Gastrocnemius medialis (tissue), 4 donors: Measurements from ENCODE around the gene DGCR2. TPM values are rescaled to one million over a fixed set of nuclear protein-coding genes. Genes with fewer than 3 reads are reported as not detected.

Source experiments
- ATAC-seq, 2 donors: fragments of 150-250 bp; one replicate each; pipeline ENCODE4 v1.9.1; 2016
- DNase-seq, 2 donors: peaks; one replicate each; pipeline ENCODE4 v3.0.0-alpha.2; 2019
- H3K27ac ChIP-seq, 4 donors: fragments of 200-600 bp; sonication (generic); 1 replicate in 1 of 4; 2 replicates in 3 of 4; pipeline ENCODE4 v1.5.1; 2016 to 2018; ENCODE audit warnings: mild to moderate bottlenecking in 2 of 4, moderate library complexity in 1 of 4
- H3K27me3 ChIP-seq, 3 donors: fragments of 200-600 bp; sonication (generic) in 2 of 3; 1 replicate in 1 of 3; 2 replicates in 2 of 3; pipeline versions ENCODE4 v1.5.1 to v1.6.0; 2016 to 2019; ENCODE audit warnings: mild to moderate bottlenecking in 1 of 3, moderate library complexity in 1 of 3
- H3K36me3 ChIP-seq, 2 donors: fragments of 200-600 bp; sonication (generic) in 1 of 2; one replicate each; pipeline ENCODE4 v1.5.1; 2017 to 2018
- H3K4me1 ChIP-seq, 2 donors: fragments of 200-600 bp; sonication (generic) in 1 of 2; one replicate each; pipeline ENCODE4 v1.5.1; 2016 to 2017; ENCODE audit warnings: mild to moderate bottlenecking in 2 of 2
- H3K4me3 ChIP-seq, 4 donors: fragments of 200-600 bp; sonication (generic) in 3 of 4; 1 replicate in 1 of 4; 2 replicates in 3 of 4; pipeline ENCODE4 v1.5.1; 2016 to 2019; ENCODE audit warnings: mild to moderate bottlenecking in 2 of 4
- H3K9me3 ChIP-seq, 3 donors: fragments of 200-600 bp; sonication (generic) in 2 of 3; 1 replicate in 1 of 3; 2 replicates in 2 of 3; pipeline ENCODE4 v1.5.1; 2016 to 2019
- POLR2A ChIP-seq, 2 donors: fragments of 450-650 bp; IDR thresholded peaks; one replicate each; pipeline ENCODE4 v1.6.1; 2017; ENCODE audit warnings: antibody characterized with exemption in 2 of 2, mild to moderate bottlenecking in 2 of 2, moderate library complexity in 2 of 2
- in situ Hi-C, 4 donors: fragments of 200-750 bp; cut with MboI; loops; one replicate each; pipeline versions ENCODE4 v1.15.0 to v1.8.0; 2017; ENCODE audit warnings: low sequenced_read_pairs in 4 of 4
- intact Hi-C: fragments of 100-400 bp; cut with DNase I; formaldehyde crosslinking; loops from one replicate; pipeline ENCODE4 v1.15.1; 2023; ENCODE audit warnings: low total_unique reads
- total RNA-seq, 4 donors: library from RNA; depleted of rRNA; stranded (reverse); fragments of >200 nt; gene quantifications; one replicate each; pipeline versions ENCODE4 v1.1.0 to v1.2.3, GENCODE V29; 2016
- TF ChIP-seq, protein P1 (sequence below), 5 experiments: fragments of 450-650 bp in 3 of 5; fragments of 200-600 bp in 2 of 5; sonication (generic) in 2 of 5; IDR thresholded peaks in 4 of 5; conservative IDR thresholded peaks in 1 of 5; 1 replicate in 4 of 5; 2 replicates in 1 of 5; pipeline ENCODE4 v1.5.1; 2016 to 2019; ENCODE audit warnings: antibody characterized with exemption in 5 of 5, mild to moderate bottlenecking in 3 of 5, moderate library complexity in 3 of 5

The DGCR2 gene
- total RNA-seq, 4 donors from 2014 or later = 30.0 to 72.7 (median 43.5) TPM

DNA sequence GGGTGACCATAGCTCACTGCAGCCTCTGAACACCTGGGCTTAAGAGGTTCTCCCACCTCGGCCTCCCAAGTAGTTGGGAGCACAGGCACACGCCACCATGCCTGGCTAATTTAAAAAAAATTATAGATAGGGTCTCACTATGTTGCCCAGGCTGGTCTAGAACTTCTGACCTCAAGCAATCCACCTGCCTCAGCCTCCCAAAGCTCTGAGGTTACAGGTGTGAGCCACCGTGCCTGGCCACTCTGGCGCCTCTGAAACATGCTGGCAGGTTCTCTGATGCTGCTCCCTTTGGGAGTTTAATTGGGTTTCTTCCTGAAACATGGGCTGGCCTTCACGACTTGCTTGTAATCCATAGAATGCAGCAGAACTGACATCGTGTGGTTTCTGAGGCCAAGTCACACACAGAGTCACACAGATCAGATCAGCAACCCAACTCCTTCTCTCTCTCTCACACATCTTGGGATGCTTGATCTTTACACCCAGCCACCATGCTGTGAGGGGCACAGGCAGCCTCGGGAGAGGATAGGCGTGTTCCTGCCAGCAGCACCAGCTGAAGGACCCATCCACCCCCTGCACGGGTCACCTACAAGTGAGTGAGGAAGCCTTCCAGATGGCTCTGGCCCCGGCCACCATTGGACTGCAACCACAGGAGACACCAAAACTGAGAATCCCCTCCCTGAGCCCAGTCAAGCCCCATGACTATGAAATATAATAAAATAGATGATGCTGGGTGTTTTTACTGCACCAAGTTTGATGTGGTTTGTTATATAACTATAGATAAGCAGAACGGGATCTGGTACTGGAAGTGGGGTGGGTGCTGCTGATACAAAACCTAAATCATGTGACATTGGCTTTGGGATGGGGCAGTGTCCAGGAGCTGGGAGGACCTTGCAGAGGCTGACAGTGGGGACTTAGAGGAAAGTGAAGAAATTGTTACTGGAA is 31.0 kb upstream of the DGCR2 start:
- Histone ChIP-seq H3K4me1 (peaks cover 0 to 6% of the 10 kb centered on the region in 2 donors), H3K9me3 (no peaks in the 10 kb centered on the region), H3K27me3 (peaks cover 43 to 51% (median 48%) of the 10 kb centered on the region in 3 donors), H3K36me3 (no peaks in the 10 kb centered on the region), H3K4me3 (no peak overlapping the region), H3K27ac (no peak overlapping the region)
- in situ Hi-C loops = no loop called here
- DNase-seq (no peak), ATAC-seq (no peak)
- TF ChIP-seq, protein P1, sequence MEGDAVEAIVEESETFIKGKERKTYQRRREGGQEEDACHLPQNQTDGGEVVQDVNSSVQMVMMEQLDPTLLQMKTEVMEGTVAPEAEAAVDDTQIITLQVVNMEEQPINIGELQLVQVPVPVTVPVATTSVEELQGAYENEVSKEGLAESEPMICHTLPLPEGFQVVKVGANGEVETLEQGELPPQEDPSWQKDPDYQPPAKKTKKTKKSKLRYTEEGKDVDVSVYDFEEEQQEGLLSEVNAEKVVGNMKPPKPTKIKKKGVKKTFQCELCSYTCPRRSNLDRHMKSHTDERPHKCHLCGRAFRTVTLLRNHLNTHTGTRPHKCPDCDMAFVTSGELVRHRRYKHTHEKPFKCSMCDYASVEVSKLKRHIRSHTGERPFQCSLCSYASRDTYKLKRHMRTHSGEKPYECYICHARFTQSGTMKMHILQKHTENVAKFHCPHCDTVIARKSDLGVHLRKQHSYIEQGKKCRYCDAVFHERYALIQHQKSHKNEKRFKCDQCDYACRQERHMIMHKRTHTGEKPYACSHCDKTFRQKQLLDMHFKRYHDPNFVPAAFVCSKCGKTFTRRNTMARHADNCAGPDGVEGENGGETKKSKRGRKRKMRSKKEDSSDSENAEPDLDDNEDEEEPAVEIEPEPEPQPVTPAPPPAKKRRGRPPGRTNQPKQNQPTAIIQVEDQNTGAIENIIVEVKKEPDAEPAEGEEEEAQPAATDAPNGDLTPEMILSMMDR (IDR thresholded peaks at IDR 0.05 in 4 of 5, conservative IDR thresholded peaks at IDR 0.05 in 1 of 5) = no peak
- no peak for TF ChIP-seq POLR2A (IDR thresholded peaks at IDR 0.05)
- intact Hi-C loops = no loop called here

DNA sequence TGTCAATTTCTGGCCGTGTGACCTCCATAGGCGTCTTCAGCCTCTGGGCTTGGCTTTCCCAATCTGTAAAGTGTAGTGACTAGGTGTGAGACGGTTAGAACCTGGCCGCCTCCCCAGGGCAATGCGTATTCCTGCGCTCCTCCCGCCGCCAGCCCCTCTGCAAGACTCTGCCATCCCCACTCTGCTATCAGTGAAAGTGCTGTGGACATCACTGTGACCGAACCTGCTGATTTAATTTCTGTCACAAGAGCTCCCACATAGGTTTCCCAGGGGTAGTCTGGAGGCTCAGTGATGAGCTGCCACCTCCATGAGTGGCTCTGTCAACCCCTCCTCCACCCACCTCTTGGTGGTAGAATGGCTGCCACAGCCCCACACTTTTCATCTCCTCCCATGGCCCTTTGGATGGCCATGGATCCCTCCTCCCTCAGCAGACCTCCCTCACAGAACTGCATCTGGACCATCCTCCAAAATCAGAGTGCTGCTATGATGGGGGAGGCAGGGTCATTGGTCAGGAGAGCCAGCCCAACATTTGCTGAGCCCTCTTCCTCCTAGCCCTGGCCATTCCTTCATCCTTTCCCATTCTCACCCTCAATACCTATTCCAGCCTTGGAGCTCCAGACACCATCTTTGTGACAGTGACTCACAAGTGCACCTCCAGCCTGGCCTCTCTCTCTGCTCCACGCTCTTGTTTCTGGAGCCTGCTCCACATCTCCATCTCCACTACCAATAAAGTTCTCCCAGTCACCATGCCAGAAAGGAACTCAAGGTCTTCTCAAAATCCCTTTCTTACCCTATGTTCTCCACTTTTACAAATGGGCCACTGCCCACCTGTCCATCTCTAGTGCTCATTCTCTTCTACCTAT is 29.3 kb upstream of the DGCR2 start:
- DNase-seq = no peak
- peaks cover 0 to 6% of the 10 kb centered on the region in 2 donors for H3K4me1 ChIP-seq
- intact Hi-C loops (no loop called here), in situ Hi-C loops (no loop called here)
- TF ChIP-seq, protein P1 (IDR thresholded peaks at IDR 0.05 in 4 of 5, conservative IDR thresholded peaks at IDR 0.05 in 1 of 5) = no peak
- no peak for TF ChIP-seq POLR2A (IDR thresholded peaks at IDR 0.05)
- no peak overlapping the region for H3K27ac ChIP-seq
- no peak overlapping the region for H3K4me3 ChIP-seq
- H3K27me3 ChIP-seq = peaks cover 46 to 52% (median 52%) of the 10 kb centered on the region in 3 donors
- no peaks in the 10 kb centered on the region for H3K9me3 ChIP-seq
- H3K36me3 ChIP-seq = no peaks in the 10 kb centered on the region
- no peak for ATAC-seq

DNA sequence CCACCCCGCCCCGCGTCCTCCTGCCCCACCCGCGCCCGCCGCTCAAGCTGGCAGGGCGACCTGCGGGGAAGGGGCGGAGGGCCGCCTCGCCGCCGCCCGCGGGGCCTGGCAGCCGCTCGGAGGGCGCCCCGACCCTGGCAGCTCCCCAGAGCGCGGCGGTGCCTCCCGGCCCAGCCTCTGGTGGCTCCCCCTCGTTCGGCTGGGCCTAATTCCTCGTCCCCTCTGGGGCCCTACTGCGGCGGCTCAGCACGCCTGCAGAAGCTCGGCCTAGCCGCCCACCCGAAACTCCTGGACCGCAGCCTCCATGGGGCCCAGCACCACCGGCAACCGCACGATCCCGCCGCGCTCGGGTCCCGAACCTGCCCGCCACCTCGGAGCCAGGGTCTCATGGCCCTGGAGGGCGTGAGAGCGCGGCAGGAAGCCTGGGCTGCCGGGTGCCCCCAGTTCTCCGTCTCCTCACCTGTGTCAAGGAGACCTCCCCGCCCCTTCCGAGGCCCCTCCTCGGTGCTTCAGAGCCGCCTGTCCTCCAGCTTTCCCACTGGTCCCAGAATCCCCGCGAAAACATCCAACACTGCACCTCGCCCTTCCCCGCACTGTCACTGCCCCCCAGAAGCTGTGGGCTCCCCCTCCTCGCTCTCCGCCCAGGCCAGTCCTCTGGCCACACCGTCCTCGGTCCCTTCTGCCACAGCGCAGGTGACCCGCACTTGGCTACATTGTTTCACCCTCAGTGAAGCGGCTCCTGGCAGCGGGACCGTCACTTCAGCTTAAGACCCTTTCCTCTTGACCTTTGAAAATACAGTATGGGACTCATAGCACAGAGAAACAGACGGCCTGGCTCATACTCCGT is 28.5 kb upstream of the DGCR2 start:
- no peak for TF ChIP-seq POLR2A (IDR thresholded peaks at IDR 0.05)
- TF ChIP-seq, protein P1 (IDR thresholded peaks at IDR 0.05 in 4 of 5, conservative IDR thresholded peaks at IDR 0.05 in 1 of 5) = no peak
- intact Hi-C loops = no loop called here
- Histone ChIP-seq H3K4me1 (peaks cover 0 to 6% of the 10 kb centered on the region in 2 donors), H3K36me3 (no peaks in the 10 kb centered on the region), H3K27ac (no peak overlapping the region), H3K9me3 (no peaks in the 10 kb centered on the region), H3K4me3 (no peak overlapping the region), H3K27me3 (peaks cover 46 to 52% (median 52%) of the 10 kb centered on the region in 3 donors)
- DNase-seq (no peak), ATAC-seq (no peak)
- in situ Hi-C loops = no loop called here

DNA sequence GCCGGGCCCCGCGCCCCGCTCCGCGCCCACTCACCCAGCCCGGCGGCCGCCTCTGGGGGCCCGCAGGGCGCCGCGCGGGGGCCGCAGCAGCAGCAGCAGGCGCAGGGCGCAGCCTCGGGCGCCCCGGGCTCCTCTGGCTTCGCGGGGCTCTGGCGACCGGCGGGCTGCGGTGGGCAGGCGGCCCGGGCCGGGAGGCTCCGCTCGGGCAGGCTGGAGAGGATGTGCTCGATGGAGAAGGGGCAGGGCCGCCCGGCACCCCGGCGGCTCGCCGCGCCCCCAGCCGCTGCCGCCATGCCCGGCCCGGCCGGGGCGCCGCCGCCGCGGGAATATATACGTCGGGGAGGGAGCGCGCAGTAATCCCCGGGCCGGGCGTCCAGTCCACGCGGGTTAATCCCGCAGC is 27.8 kb upstream of the DGCR2 start, which contains the start of gene GSC2:
Gene GSC2, minus strand, starts transcription at position 302 of the 400 bp plus-strand sequence. Its CDS starts 9 bp downstream, at position 293.
- H3K36me3 ChIP-seq = no peaks in the 10 kb centered on the region
- TF ChIP-seq, protein P1 (IDR thresholded peaks at IDR 0.05 in 4 of 5, conservative IDR thresholded peaks at IDR 0.05 in 1 of 5) = no peak
- no peak for TF ChIP-seq POLR2A (IDR thresholded peaks at IDR 0.05)
- H3K27me3 ChIP-seq = peaks cover 46 to 52% (median 52%) of the 10 kb centered on the region in 3 donors
- H3K4me3 ChIP-seq = peak within 1 kb of the TSS; percentile 17 to 47 (median 34)
- no peak for ATAC-seq
- H3K9me3 ChIP-seq = no peaks in the 10 kb centered on the region
- in situ Hi-C loops = loop anchor here in 1 of 4 donors (25.0 kb wide), 1 partner anchor 487 kb away; no protein-coding TSS in a partner anchor
- intact Hi-C loops = no loop called here
- DNase-seq = no peak
- H3K4me1 ChIP-seq = peaks cover 0 to 6% of the 10 kb centered on the region in 2 donors
- no peak within 1 kb of the TSS for H3K27ac ChIP-seq
